OCI-M2 (cell line): ENCODE data around the gene PPFIA4.

Experiments used
- DNase-seq: peaks from one replicate; lab custom pipeline; 2025; ENCODE audit not compliant: unreplicated experiment; lab: John Stamatoyannopoulos, UW

The PPFIA4 gene

DNA sequence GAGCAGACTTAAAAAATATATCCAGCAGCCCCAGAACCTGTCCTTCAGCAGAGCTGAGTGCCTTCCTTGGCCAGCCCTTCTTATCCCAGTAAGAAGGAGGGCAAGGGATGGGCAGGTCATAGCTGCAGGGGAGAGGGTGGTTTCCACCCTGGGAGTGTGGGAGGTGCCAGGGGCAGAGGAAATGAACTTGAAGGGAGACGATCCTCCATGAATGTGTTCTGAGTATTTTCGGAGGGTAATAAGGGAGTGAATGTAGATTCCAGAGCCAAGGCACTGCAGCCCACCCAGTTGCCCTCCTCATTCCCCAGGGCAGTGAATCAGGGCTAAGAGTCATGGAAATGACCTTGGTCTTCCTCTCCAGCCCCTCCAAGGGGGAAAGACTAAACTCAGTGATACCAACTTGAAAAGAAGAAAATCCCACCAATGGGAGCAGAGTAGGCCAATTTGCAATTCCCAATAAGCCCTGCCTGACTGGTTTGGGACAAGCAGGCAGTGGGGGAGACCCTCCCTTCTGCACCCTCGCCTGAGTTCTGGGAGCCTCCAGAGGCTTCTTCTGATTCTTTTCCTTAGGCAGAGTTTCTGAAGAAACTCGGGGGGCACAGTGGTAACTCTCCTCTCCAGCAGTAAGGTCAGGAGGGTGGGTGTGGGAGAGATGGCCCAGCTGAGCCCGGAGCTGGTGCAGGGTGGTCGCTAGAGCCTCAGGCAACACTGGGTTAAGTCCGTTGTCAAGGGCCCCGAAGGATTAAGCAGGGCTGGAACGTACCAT is 55.4 kb downstream of the PPFIA4 start:
- DNase-seq, result no peak

DNA sequence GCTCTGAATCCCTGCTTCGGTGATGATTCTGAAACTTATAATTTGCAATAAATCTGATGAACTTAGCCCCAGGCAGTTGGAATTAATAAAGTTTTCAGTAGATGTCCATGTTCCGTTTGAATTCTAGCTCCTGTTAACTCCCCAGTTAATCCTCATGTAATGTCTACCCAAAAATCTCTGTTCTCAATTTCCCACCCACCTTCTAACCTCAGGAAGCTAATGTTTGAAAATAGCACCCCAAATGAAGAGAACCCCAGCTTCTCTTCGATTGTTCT is 55.9 kb downstream of the PPFIA4 start:
- no peak for DNase-seq

DNA sequence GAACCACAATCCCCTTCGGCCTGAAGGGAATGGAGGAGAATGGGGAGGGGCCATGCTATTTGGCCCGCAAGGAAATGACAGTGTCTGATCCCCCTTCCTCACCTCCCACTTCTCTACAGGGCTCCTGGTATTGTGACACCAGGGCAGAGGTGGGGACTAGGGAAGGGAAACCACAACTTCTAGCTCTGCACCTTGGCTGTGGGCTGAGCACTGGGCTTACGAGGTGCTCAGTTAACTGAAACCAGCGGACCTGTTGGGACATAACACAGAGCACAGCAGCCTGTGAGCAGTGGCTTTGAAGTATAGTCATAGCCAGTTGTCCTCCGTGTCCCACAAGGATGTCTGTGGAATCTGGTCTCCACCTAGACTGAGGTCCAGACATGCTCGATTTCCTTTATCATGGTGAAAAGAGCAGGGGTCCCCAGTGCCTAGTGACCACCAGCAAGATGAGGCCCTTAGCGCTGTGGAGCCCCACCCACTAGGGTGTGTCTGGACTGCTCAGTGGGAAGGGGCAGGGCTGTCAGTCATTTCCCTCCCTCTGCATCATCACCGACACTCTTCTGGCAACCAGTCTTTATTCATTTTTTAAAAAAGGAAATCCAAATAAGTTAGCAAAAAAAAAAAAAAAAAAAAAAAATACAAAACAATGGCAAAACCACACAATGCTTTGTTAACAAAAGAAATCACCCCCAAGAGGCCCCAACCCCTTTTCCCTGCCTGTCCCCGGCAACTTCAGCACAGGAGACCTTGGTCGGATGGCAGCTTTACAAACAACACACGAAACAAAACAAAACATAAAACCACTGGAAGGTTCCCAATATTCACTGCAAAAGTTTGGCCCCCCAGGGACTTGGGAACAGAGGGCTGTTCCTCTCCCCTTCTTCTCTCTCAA is 56.5 kb downstream of the PPFIA4 start:
- DNase-seq, result no peak

DNA sequence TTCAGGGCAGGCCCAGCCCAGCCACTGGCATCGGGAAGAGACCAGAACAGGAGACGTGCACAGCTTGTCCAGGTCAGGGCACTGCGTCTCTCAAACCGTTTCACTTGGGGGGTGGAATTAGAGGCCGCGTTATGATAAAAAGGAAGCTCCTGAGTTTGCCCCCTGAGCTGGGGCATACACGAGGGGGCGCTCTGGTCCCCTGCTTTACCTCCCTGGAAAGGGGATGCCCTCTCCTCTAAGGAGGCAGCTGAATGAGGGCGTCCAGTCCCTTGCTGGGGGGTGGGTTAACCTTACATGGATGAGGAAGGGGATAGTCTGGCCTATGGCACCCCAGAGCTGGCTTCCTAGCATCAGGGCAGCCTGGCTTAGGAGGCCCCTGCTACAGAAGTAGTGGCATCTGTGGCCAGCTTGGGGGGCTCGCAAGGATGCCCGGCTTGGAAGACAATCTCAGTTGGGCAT is 57.2 kb downstream of the PPFIA4 start:
- DNase-seq, result no peak

DNA sequence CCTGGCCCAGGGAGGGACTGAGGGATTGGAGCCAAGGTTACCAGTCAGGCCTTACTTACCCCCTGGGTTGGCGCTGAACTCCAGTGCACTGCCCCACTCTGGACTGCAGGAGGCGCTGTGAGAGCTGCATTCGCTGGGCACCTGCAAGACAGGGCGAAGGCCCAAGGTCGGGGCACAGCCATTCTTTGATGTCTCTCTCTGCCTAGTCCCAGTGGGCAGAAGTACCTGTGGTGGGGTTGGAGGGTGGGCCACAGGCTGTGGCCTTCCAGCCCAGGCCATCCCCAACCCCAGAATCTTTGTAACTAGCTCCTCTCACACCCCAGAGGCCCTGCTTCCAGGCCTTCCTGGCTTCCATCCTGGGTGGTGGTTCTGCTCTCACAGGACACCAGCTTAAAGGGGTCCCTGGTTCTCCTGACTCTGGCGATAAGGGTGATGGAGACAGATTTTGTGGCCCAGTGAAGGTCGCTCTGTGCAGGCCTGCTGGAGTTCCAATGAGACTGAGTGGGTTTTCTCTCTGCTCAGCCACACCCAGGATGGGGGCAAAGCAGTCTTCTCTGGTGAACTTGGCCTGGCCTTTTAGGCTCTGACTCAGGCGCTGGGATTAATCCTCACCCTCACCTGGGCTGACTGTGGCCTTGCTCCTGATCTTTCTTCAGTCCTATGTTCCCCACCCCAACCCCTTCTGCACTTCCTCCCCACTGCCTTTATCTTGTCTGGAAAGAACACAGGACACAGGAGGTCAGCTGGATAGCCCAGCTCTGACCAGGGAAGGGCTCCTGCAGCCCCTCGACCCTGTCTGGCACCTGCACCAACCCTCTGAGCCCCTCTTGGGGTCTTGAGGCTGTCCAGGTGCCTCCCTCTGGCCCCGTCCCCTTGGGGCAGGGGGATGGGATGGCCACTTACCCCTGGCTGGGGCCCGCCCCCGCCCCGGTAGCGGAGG is 58.6 kb downstream of the PPFIA4 start:
- no peak for DNase-seq

DNA sequence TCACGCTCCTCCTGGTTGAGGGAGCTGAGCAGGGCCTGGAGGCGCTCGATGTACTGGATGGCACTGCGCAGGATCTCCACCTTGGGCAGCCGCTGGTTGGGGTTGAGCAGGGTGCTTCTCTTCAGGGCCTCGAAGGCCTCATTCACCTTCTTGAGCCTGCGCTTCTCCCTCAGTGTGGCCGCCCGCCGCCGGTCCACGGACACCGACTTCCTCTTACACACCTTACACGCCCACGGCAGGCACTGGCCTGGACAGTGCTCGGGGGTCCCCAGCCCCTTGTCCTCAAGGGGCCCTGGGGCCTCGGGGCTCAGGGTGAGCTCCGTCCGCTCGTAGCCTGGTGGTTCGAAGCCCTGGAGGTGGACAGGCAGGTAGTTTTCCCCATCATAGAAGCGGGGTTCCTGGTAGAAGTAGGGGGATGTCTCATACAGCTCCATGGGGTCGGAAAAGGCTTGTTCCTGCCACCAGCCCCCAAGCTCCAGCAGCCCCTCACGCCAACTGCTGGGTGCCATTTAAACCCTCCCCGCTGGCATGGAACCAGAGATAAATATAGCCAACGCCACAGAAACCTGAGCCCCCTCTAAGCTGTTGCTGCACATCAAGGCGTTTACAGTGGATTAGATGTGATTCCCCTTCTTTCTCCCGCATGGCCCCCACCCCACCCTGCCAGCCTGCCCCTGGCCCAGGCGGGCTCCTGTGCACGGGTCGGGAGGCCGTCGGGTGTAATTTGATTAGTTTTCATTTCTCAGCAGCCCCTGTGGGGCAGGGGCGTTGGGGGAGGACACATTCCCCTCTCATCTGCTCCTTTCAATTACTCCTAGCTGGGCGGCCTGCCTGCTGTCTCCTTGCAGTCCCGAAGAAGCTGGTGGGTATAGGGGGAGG is 59.5 kb downstream of the PPFIA4 start, which contains the start of gene MYOG:
MYOG (minus strand) TSS at position 485 of the 879 bp plus-strand sequence; CDS start at position 434, 51 bp downstream.
- DNase-seq, result no peak

DNA sequence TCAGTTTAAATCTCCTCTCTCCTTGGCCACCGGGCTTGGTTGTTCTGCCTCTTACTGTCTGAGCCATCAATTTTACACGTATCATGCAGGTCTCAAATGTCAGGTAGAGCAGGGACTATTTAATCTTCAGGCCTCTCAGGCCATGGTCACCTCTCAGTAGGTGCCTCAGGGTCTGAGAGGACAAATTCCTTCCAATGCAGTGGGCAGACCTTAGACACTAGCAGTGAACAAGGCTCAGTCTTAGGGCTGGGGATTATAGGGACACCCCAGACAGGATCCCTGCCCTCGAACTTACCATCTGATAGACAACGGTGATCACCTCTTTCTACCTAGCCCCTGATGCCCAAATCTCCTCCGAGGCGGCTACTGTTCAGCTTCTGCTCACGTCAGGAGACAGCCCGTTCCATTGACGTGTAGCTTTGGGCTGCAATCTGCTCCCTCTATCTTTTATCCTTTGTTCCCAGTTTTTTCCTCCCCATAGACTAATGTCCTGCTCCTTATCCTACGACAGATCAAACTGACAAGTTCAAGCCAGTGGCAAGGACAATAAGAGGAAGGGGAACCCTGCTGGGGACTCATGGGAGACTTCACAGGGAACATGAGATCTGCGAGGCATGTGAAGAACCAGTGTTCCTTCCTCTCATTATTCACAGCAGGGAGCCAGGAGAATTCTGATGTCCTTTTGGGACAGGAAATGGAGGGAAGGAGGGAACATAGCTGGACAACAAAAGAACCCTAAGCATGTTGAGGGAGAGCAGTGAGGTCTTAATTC is 60.9 kb downstream of the PPFIA4 start:
- no peak for DNase-seq

DNA sequence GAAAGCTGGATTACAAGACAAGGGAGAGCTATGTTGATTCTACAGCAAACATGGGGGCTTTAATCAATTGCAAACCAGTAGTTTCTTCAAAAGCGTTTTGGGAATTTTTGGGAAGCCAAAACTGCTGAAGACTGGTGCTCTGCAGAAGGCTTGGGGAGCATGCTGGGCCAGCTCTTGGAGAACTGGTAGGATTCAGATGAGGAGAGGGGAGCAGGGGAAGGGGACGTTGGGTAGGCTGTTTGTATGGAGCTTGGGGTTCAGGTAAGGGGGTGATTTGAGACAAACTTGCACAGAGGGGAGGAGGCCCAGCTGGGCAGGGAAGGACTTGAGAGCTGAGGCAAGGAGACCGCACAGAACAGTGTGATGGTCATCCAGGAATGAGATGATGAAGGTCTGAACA is 62.1 kb downstream of the PPFIA4 start:
- no peak for DNase-seq

DNA sequence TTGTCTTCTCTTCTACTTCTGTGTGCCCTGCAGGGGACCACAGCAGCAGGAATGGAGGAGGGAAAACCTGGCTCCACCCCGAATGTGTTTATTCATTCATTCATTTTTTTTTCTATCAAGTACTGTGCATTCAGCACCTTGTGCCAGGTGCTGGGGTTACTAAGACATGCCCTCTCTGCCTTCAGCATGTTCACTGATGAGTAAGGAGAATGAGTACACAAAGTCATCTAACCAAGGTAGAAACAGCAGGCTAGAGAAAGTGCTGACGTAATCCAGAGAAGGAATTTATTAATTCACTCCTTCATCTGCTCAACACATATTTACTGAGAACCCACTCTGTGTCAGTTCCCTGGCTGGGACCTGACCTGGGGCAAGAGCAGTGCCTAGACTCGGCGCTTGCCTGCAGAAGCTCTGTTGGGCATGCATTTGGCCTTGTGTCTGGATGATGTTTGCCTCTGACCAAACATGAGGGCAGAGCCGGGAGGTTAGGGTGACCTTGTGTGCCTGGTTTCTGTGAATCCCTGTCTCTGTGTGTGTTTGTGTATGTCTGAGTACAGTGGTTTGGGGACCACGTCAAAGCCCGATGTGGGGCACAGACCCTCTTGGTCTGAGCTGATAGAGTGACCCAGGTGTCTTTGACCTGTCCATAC is 62.8 kb downstream of the PPFIA4 start:
- DNase-seq, result no peak

DNA sequence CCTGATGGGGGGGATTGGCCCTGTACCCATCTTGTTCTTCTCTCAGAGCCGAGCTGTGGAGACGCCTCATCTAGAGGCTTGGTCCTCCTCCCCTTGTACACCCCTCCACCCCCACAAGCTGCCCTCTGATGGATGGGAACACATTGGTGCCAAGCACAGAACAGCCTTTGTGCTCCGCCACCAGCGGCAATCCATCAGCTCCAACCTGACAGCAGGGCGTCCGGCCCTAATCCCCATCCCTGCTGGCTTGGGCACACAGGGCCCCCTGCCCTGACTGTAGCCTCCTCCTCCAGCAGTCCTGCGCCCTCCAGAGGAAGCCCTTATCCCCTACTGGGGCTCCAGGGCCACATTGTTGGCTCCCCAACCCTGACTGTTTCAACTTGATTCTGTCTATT is 63.4 kb downstream of the PPFIA4 start:
- DNase-seq, result no peak

DNA sequence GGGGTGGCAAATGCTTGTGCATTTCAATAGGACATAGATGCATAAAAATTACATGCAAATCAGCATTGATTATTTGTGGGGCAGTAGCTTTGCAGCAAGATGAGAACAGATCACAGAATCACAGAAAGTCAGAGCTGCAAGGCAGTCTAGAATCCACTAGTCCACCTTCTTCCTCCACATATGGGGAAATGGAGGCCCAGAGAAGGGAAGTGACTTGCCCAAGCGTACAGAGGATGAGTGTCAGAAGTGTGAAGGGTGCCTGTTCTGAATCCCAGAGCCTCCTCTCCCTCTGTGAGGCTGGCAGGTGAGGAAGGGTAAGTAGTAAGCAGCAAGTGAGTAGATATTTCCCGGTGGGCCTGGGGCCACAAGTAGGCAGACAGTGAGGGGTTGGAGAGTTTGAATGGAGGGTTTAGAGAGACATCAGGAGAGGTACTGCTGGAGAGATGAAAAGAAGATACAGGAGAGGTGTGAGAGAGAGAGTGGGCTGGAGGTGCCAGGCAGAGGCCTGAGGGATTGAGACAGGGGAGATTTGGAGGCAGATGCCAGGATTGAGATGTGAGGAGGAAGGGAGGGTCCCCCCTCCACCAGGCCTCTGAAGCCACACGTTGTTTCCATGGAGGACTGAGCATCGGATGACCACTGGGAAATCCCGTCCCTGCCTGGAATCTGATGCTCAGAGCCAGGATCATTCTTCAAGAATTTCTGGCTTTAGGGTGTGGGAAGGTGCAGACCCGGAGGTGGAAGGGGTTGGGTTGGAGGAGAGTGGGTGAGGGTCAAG is 64.3 kb downstream of the PPFIA4 start:
- DNase-seq, result no peak

DNA sequence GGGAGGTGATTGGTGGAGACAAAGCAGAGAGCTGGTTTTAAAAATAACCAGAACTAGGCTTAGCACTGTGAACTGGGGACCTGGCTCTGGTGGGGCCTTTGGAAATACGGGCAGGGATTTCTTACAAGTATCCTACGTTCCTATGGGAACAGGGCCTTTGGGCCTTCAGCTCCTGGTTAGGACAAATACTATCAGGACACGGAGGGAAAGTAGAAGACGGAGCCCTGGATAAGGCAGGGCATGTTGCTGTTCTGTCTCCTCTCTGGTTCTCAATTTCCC is 64.8 kb downstream of the PPFIA4 start:
- DNase-seq, result no peak

DNA sequence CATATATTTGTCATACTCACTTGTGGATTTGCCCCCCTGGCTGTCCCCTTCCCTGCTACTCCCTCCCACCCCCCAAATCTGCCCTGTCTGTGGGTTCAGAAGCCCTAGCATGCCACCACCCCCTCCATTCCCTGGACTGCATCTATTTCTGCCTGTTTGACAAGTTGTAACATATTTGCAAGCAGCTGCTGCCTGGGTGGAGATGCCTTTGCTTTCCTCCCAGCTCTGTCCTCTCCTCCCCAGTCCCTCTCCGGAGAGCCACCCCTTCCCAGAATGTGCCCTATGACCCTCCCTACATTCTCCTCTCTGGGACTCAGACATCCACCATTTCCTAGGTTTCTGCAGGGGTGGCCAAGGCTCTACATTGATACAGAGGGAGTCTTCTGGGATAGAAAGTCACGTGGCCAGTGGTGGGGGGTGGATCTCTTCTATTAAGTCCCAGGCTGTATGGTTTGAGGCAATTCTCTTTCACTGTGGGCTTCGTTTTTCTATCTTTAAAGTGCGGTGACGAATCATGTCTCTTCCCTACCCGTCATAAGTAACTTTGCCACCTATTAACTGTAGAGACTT is 65.6 kb downstream of the PPFIA4 start:
- no peak for DNase-seq

DNA sequence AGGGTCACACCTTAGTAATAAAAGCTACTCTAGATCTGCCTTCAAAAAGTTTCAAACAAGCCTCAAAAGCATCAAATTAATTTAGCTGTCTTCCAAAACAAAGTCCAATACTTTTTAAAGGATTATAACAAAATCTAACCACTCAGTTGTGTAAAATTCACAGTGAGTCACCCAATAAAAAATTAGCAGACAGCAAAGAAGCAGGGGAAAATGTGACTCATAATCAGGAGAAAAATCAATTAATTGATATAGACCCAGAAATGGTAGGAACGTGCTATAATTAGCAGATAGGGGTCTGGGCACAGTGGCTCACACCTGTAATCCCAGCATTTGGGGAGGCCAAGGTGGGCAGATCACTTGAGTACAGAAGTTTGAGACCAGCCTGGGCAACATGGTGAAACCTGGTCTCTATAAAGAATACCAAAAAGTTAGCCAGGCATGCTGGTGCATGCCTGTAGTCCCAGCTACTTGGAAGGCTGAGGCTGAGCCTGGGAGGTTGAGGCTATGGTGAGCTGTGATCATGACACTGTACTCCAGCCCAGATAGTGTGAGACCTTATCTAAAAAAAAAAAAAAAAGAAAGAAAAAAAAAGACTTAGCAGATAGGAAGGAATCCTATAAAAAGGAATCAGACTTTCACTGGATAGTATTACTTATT is 67.6 kb downstream of the PPFIA4 start:
- no peak for DNase-seq

DNA sequence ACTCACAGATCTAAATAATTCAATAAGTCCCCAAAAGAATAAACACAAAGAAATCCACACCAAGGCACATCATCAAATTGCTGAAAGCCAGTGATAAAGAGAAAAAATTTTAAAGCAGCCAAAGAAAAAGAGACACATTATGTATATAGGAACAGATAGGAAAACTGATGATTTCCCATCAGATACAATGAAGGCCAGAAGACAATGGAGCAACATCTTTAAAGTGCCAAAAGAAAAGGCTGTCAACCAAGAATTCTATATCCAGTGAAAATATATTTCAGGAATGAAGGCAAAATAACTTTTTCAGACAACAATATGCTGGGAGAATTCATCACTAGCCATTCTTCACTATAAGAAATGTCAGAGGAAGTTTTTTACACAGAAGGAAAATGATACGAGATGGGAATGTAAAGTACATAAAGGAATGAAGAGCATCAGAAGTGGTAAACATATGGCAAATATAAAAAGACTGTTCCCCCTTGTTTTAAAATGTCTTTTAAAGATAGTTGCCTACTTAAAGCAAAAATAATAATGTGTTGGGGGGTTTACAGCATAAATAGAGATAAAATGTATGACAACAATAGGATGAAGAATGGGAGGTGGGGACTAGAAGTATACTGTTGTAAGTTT is 68.9 kb downstream of the PPFIA4 start:
- DNase-seq, result no peak

DNA sequence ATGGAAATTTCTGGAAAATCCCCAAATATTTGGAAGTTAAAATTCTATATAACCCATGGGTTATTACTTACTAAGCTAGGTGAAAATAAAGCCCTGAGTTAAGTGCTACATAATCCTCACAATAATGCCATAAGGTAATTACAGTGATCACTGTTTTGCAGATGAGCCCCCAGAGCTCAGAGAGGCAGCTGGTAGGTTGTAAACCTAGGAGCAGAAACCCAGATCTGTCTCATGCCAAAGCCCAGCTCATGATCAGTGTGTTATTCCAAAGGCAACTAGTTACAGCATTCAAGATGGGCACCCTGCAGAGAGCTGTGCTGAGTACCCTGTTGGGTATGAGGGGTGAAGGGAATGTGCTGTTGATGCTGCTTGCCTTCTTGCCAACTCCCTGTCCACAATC is 70.3 kb downstream of the PPFIA4 start:
- no peak for DNase-seq

DNA sequence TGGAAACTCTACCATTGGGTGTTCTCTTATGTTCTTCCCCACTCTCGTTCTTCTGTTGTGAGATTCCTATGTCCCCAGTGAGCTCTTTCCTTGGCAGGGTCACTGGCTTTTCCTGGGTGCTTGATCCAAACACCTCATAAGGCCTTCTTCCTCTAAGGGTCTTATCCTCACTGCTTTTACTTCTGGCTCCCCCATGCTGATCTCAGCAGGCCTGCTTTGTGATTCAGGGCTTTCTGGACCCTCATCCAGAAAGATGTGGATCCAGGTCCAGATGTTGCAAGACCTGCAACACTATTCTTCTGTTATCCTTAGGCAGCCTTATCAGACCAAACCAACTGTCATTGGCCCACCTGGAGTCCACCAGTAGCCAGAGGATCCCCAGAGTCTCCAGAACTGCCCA is 70.7 kb downstream of the PPFIA4 start:
- DNase-seq, result no peak
